Measurements from ENCODE around the gene GSK3B.

The GSK3B gene

GRCh38 chr3:119792270-119792669 is 302.0 kb downstream of the GSK3B start:
- Histone ChIP-seq H2AFZ (no peak overlapping the region), H3K4me1 (no peaks in the 10 kb centered on the region), H3K9me3 (ENCODE audit: control insufficient read depth, low read length) (no peaks in the 10 kb centered on the region), H3K4me2 (ENCODE audit: low read length) (no peak overlapping the region), H3K4me3 (ENCODE audit: low read depth, low read length) (no peak overlapping the region), H3K27ac (no peak overlapping the region), H3K79me2 (no peaks in the 10 kb centered on the region), H3K9ac (no peak overlapping the region), H3K36me3 (ENCODE audit: control insufficient read depth, insufficient read depth, low read length) (no peaks in the 10 kb centered on the region), H3K27me3 (ENCODE audit: control insufficient read depth, insufficient read depth, low read length) (no peaks in the 10 kb centered on the region)
- no peak for TF ChIP-seq CTCF (IDR thresholded peaks at IDR 0.05)

- no peaks in the 10 kb centered on the region for H3K9me3 ChIP-seq (ENCODE audit: control insufficient read depth, low read length)
- no peak overlapping the region for H3K4me3 ChIP-seq (ENCODE audit: low read depth, low read length)
- H3K4me2 ChIP-seq (ENCODE audit: low read length), result no peak overlapping the region
- H3K27me3 ChIP-seq (ENCODE audit: control insufficient read depth, insufficient read depth, low read length), result no peaks in the 10 kb centered on the region
- H3K79me2 ChIP-seq, result no peaks in the 10 kb centered on the region
- H2AFZ ChIP-seq, result no peak overlapping the region
- no peaks in the 10 kb centered on the region for H3K36me3 ChIP-seq (ENCODE audit: control insufficient read depth, insufficient read depth, low read length)
- no peak overlapping the region for H3K9ac ChIP-seq
- H3K27ac ChIP-seq, result no peak overlapping the region
- no peak for TF ChIP-seq CTCF (IDR thresholded peaks at IDR 0.05)
- no peaks in the 10 kb centered on the region for H3K4me1 ChIP-seq
Measured at GRCh38 chr3:119790369-119790768, 303.9 kb downstream of the GSK3B start.

GRCh38 chr3:119786409-119786808 is 307.8 kb downstream of the GSK3B start:
- Histone ChIP-seq H3K27ac (no peak overlapping the region), H3K27me3 (ENCODE audit: control insufficient read depth, insufficient read depth, low read length) (no peaks in the 10 kb centered on the region), H3K4me1 (no peaks in the 10 kb centered on the region), H3K4me2 (ENCODE audit: low read length) (no peak overlapping the region), H3K36me3 (ENCODE audit: control insufficient read depth, insufficient read depth, low read length) (no peaks in the 10 kb centered on the region), H3K79me2 (no peaks in the 10 kb centered on the region), H2AFZ (no peak overlapping the region), H3K9ac (no peak overlapping the region), H3K9me3 (ENCODE audit: control insufficient read depth, low read length) (no peaks in the 10 kb centered on the region), H3K4me3 (ENCODE audit: low read depth, low read length) (no peak overlapping the region)
- TF ChIP-seq CTCF (IDR thresholded peaks at IDR 0.05), result no peak

- no peak overlapping the region for H3K27ac ChIP-seq
- no peak overlapping the region for H3K4me3 ChIP-seq (ENCODE audit: low read depth, low read length)
- H3K4me1 ChIP-seq, result no peaks in the 10 kb centered on the region
- no peak overlapping the region for H2AFZ ChIP-seq
- H3K9me3 ChIP-seq (ENCODE audit: control insufficient read depth, low read length), result no peaks in the 10 kb centered on the region
- H3K27me3 ChIP-seq (ENCODE audit: control insufficient read depth, insufficient read depth, low read length), result no peaks in the 10 kb centered on the region
- no peak overlapping the region for H3K4me2 ChIP-seq (ENCODE audit: low read length)
- H3K36me3 ChIP-seq (ENCODE audit: control insufficient read depth, insufficient read depth, low read length), result no peaks in the 10 kb centered on the region
- TF ChIP-seq CTCF (IDR thresholded peaks at IDR 0.05), result no peak
- no peaks in the 10 kb centered on the region for H3K79me2 ChIP-seq
- no peak overlapping the region for H3K9ac ChIP-seq
Measured at GRCh38 chr3:119783883-119784282, 310.4 kb downstream of the GSK3B start.

GRCh38 chr3:119783255-119783654 is 311.0 kb downstream of the GSK3B start:
- Histone ChIP-seq H3K4me2 (ENCODE audit: low read length) (no peak overlapping the region), H3K4me1 (no peaks in the 10 kb centered on the region), H3K27me3 (ENCODE audit: control insufficient read depth, insufficient read depth, low read length) (no peaks in the 10 kb centered on the region), H3K36me3 (ENCODE audit: control insufficient read depth, insufficient read depth, low read length) (no peaks in the 10 kb centered on the region), H3K27ac (no peak overlapping the region), H3K4me3 (ENCODE audit: low read depth, low read length) (no peak overlapping the region), H3K9ac (no peak overlapping the region), H3K79me2 (no peaks in the 10 kb centered on the region), H3K9me3 (ENCODE audit: control insufficient read depth, low read length) (no peaks in the 10 kb centered on the region), H2AFZ (no peak overlapping the region)
- TF ChIP-seq CTCF (IDR thresholded peaks at IDR 0.05), result no peak
